ENCODE data around the gene CTSW. TPM values are rescaled to one million over a fixed set of nuclear protein-coding genes. Genes with fewer than 3 reads are reported as not detected.

Gene CTSW
- polyA plus RNA-seq, 1 donor (not counting 4 experiments of a cell fraction or from before 2014, with no cell fraction given), result not detected

- Histone ChIP-seq H3K9me1 (ENCODE audit: control insufficient read depth, extremely low read depth, insufficient read depth, low read length) (no peaks in the 10 kb centered on the region), H3K27ac (ENCODE audit: control insufficient read depth, insufficient read depth, low read length) (peak overlapping the region; percentile 95), H3K9me3 (ENCODE audit: control insufficient read depth, low read depth, low read length) (no peaks in the 10 kb centered on the region), H3K4me2 (ENCODE audit: control insufficient read depth, extremely low read depth, insufficient read depth, low read depth, low read length) (peak overlapping the region; percentile 73), H2AFZ (ENCODE audit: control insufficient read depth, low read length) (no peak overlapping the region), H3K9ac (ENCODE audit: control insufficient read depth, extremely low read depth, insufficient read depth, low read length) (peak overlapping the region; percentile 91), H3K4me1 (ENCODE audit: control insufficient read depth, extremely low read depth, insufficient read depth, low read length) (peaks cover 78% of the 10 kb centered on the region), H3K27me3 (ENCODE audit: control insufficient read depth, extremely low read depth, insufficient read depth, low read length) (no peaks in the 10 kb centered on the region), H4K20me1 (ENCODE audit: control insufficient read depth, extremely low read depth, insufficient read depth, low read length) (no peaks in the 10 kb centered on the region), H3K36me3 (ENCODE audit: control insufficient read depth in 2 of 2, extremely low read depth in 1 of 2, insufficient read depth in 2 of 2, low read length in 2 of 2) (peaks cover 4% of the 10 kb centered on the region in 2 experiments), H3K79me2 (ENCODE audit: control insufficient read depth, insufficient read depth, low read length) (peaks cover 43% of the 10 kb centered on the region), H3K4me3 (ENCODE audit: control insufficient read depth in 2 of 3, extremely low read depth in 1 of 3, insufficient read depth in 2 of 3, low read depth in 1 of 3, low read length in 3 of 3) (peak overlapping the region; percentile 19 to 66 (median 26))
- FAIRE-seq (no peak), DNase-seq (ENCODE audit: low read depth, low spot score) (peak; percentile 95)
- dilution Hi-C loops (cut with MboI; ENCODE audit: extremely low pct_ligation_motif_present, low sequenced_read_pairs), result no loop called here
- TF ChIP-seq CTCF (optimal IDR thresholded peaks at IDR 0.05 in 1 of 3, IDR thresholded peaks at IDR 0.05 in 1 of 3, conservative IDR thresholded peaks at IDR 0.05 in 1 of 3; ENCODE audit: extremely low read depth in 1 of 3, insufficient read depth in 2 of 3, low read length in 3 of 3) (no peak), EZH2 (IDR thresholded peaks at IDR 0.05; ENCODE audit: low read length) (no peak)
These were observed 36.2 kb downstream of the CTSW start for GRCh38 chr11:65915821-65916251.

DNA sequence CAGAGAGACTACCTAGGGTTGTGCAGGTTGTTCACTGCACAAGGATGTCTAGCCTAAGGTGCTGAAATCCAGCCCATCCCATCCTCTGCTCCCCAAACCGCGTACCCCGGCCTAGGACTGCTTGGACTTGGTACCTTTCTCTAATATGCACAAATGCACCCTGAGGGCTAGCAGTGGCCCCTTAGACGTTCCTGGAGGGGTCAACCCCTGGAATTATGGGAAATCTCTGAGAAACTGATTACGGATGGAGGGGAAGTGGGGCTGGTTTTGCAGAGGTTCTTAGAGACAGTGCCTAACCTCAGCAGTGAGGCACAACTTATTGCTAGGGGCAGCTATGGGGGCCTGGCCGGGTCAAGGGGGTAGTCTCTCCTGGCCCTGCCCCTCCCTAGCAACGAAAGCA is 36.8 kb downstream of the CTSW start:
- DNase-seq (ENCODE audit: low read depth, low spot score) (no peak), FAIRE-seq (peak; percentile 46)
- Histone ChIP-seq H3K9ac (ENCODE audit: control insufficient read depth, extremely low read depth, insufficient read depth, low read length) (peak overlapping the region; percentile 91), H3K36me3 (ENCODE audit: control insufficient read depth in 2 of 2, extremely low read depth in 1 of 2, insufficient read depth in 2 of 2, low read length in 2 of 2) (peaks cover 4 to 5% of the 10 kb centered on the region in 2 experiments), H3K79me2 (ENCODE audit: control insufficient read depth, insufficient read depth, low read length) (peaks cover 47% of the 10 kb centered on the region), H3K4me1 (ENCODE audit: control insufficient read depth, extremely low read depth, insufficient read depth, low read length) (peaks cover 74% of the 10 kb centered on the region), H3K4me2 (ENCODE audit: control insufficient read depth, extremely low read depth, insufficient read depth, low read depth, low read length) (peak overlapping the region; percentile 73), H3K4me3 (ENCODE audit: control insufficient read depth in 2 of 3, extremely low read depth in 1 of 3, insufficient read depth in 2 of 3, low read depth in 1 of 3, low read length in 3 of 3) (peak overlapping the region in 2 of 3 experiments; percentile 26 to 66), H3K27me3 (ENCODE audit: control insufficient read depth, extremely low read depth, insufficient read depth, low read length) (no peaks in the 10 kb centered on the region), H3K9me1 (ENCODE audit: control insufficient read depth, extremely low read depth, insufficient read depth, low read length) (no peaks in the 10 kb centered on the region), H3K9me3 (ENCODE audit: control insufficient read depth, low read depth, low read length) (no peaks in the 10 kb centered on the region), H2AFZ (ENCODE audit: control insufficient read depth, low read length) (no peak overlapping the region), H3K27ac (ENCODE audit: control insufficient read depth, insufficient read depth, low read length) (peak overlapping the region; percentile 95), H4K20me1 (ENCODE audit: control insufficient read depth, extremely low read depth, insufficient read depth, low read length) (no peaks in the 10 kb centered on the region)
- TF ChIP-seq CTCF (optimal IDR thresholded peaks at IDR 0.05 in 1 of 3, IDR thresholded peaks at IDR 0.05 in 1 of 3, conservative IDR thresholded peaks at IDR 0.05 in 1 of 3; ENCODE audit: extremely low read depth in 1 of 3, insufficient read depth in 2 of 3, low read length in 3 of 3), result no peak
- no peak for TF ChIP-seq EZH2 (IDR thresholded peaks at IDR 0.05; ENCODE audit: low read length)
- dilution Hi-C loops (cut with MboI; ENCODE audit: extremely low pct_ligation_motif_present, low sequenced_read_pairs), result no loop called here
